G401.6 (cell line): ENCODE results near the gene FAM9C.
"Not testable (repeated sequence)": the region's sequence is repeated elsewhere in the genome, so short reads cannot be mapped to it uniquely, and the experiment has no call there.

Source experiments
- FAIRE-seq: peaks from 2 replicates; lab custom pipeline; 2012; peaks lifted over from hg19 to GRCh38; lab: Jason Lieb, UNC

Gene FAM9C

GRCh38 chrX:13044441-13044840 lies at the start of gene FAM9C:
TSS of gene FAM9C (minus strand) at chrX:13044620. CDS start at chrX:13043789, 831 bp downstream.
- no peak for FAIRE-seq

GRCh38 chrX:13093529-13094140 lies 49.2 kb upstream of the FAM9C start:
- no peak for FAIRE-seq

- FAIRE-seq: no peak
These were observed 48.1 kb upstream of the FAM9C start for GRCh38 chrX:13092455-13092941.

GRCh38 chrX:13091111-13091765 lies 46.8 kb upstream of the FAM9C start:
- no peak for FAIRE-seq

GRCh38 chrX:13090339-13091110 lies 46.1 kb upstream of the FAM9C start:
- FAIRE-seq: no peak

GRCh38 chrX:13090027-13090338 lies 45.6 kb upstream of the FAM9C start:
- no peak for FAIRE-seq

- no peak for FAIRE-seq
These were observed 43.7 kb upstream of the FAM9C start for GRCh38 chrX:13088156-13088487.

- no peak for FAIRE-seq
These were observed 43.1 kb upstream of the FAM9C start for GRCh38 chrX:13087322-13088155.

GRCh38 chrX:13086793-13087321 lies 42.4 kb upstream of the FAM9C start:
- not testable (repeated sequence) for FAIRE-seq

GRCh38 chrX:13086076-13086475 lies 41.7 kb upstream of the FAM9C start:
- no peak for FAIRE-seq

GRCh38 chrX:13085526-13085925 lies 41.1 kb upstream of the FAM9C start:
- FAIRE-seq: no peak

GRCh38 chrX:13084611-13085010 lies 40.2 kb upstream of the FAM9C start:
- no peak for FAIRE-seq

- FAIRE-seq: not testable (repeated sequence)
These were observed 39.4 kb upstream of the FAM9C start for GRCh38 chrX:13083755-13084326.

GRCh38 chrX:13082206-13083065 lies 38.0 kb upstream of the FAM9C start:
- no peak for FAIRE-seq

- FAIRE-seq: no peak
These were observed 37.2 kb upstream of the FAM9C start for GRCh38 chrX:13081395-13082205.

GRCh38 chrX:13080128-13080795 lies 35.8 kb upstream of the FAM9C start:
- no peak for FAIRE-seq

- FAIRE-seq: no peak
These were observed 34.5 kb upstream of the FAM9C start for GRCh38 chrX:13078739-13079444.

- no peak for FAIRE-seq
These were observed 32.7 kb upstream of the FAM9C start for GRCh38 chrX:13077168-13077567.
